ENCODE measurements around the gene GTF2H4.

The GTF2H4 gene

DNA sequence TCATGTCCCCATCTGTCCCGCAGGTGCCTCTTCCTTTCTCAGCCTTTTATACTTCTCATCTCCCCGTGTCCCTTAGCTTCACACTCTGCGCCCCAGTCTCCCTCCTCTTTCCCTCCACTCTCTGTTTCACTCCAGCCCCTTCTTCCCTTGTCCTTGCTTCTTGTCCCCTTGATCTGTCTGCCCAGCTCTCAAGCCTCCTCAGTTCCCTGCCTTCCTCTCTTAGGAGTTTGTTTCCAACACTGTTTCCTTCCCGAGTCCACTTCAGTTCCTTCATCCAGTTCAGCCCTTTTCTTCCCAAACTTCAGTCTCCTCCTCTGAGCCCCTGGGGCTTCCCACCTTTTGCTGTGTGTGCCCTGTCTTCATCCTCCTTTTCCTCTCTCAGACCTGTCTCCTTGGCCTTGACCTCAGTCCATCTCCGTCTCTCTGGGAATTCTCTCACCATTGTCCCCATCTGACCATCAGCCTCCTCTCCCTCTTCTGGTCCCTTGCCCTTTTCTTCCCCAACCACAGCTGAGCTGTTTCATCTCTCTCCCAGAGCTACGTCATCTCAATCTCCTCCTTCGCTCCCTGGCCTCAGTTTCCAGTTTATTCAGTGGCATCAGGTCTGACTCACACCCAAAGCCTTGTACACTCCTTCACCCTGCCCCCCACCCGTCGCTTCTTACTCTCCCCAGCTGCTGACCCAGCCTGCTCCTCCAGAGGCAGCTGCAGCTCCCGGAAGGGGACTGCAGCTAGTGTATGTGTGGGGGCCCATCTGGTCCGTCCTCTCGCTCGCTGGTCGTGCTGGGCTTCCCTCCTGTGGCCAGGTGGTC is 26.4 kb upstream of the GTF2H4 start:
- intact Hi-C loops (cut with DNase I): loop anchor here (10.0 kb wide), 1 partner anchor 137 kb away; the partner anchor contains the start of genes FLOT1 and IER3
- peak in 23 of 42 donors; percentile 32 to 77 (median 50) for DNase-seq

- DNase-seq: peak in 1 of 42 donors; percentile 28
- intact Hi-C loops (cut with DNase I): loop anchor here (10.0 kb wide), 1 partner anchor 137 kb away; the partner anchor contains the start of genes FLOT1 and IER3
These were observed 25.7 kb upstream of the GTF2H4 start for GRCh38 chr6:30882204-30882758.

- intact Hi-C loops (cut with DNase I): loop anchor here (10.0 kb wide), 1 partner anchor 138 kb away; the partner anchor contains the start of genes FLOT1 and IER3
- DNase-seq: no peak
These were observed 25.0 kb upstream of the GTF2H4 start for GRCh38 chr6:30882759-30883684.

DNA sequence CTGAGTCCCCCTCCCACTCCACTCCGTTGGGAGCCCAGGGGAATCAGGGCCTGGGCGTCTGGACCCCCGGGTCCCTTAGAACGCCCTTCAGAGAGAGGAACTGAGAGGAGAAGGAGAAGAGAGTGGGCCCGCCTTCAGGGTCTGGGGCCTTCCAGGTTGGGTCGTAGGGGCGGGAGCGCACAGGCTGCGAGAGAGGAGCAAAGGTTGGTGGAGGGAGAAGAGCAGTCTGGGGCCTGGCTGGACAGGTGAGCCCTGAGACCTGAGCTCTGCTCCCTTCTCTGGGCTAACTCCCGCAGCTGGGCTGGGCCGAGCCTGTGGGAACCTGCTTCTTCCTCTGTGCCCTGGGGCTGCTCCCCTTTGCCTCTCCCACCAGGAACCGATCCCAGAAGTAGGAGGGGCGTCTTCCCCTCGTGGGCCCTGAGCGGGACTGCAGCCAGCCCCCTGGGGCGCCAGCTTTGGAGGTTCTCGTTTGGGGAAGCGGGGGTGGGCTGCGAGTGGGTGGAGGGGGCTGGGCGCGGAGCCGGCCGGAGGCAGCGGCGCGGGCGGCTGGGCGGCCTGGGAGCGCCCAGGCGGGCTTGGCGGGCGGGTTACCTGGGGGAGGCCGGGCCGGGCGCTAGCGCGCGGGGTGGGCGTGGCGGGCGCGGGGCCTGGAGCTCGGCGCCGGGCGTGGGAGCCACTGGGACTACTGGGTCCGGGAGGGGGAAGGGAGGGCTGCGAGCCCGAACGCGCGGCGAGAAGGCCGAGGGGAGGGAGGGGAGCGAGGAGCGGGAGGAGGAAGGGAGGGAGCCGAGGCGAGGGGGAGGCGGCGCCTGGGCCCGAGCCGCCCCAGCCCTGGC is 24.1 kb upstream of the GTF2H4 start, which contains the start of gene DDR1:
Gene DDR1 (plus strand): TSS at position 835 of the 836 bp plus-strand sequence. CDS start 4,211 bp downstream, outside the sequence.
- DNase-seq: peak; percentile 40 to 96 (median 88)
- intact Hi-C loops (cut with DNase I): loop anchor here (2.0 to 10.0 kb wide), 2 partner anchors 29 to 139 kb away; partner anchors contain the start of genes FLOT1 and IER3

DNA sequence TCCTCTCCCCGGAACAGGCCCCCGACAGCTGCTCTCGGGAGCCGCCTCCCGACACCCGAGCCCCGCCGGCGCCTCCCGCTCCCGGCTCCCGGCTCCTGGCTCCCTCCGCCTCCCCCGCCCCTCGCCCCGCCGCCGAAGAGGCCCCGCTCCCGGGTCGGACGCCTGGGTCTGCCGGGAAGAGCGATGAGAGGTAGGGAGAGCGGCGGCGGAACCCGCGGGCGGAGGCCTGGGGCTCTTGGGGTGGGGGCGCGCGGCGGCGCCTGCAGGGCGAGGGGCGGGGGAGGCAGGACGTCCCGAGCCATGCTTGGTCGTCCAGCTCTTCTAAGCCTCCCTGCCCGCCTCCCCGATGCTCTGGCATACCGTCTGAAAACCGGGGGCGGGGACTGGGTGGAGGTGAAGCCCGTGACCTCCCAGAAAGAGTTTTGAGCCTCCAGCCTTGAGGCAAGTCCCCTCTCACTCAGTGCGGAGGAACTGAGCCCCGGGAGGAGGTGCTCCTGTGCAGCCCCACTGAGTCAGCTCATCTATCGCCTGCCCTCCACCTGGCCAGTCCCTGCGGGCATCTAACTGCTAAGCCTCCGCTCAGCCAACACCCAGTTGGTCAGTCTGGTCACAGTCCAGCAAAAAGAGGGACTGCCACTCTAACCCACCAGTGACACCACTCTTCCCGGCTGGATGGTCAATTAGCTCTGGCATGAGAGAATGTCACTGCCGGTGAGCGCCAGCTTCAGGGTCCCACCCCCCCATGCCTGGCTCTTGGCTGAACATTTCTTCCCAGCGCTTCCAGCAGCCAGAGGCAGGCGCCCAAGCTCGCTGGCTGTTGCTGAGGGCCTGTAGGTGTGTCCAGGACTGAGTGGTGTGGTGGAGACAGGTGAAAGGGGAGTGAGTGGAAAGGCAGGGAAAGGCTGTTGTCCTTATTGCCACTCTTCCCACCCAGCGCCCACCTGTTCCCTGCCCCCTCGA is 23.2 kb upstream of the GTF2H4 start:
- intact Hi-C loops (cut with DNase I): loop anchor here (2.0 to 10.0 kb wide), 2 partner anchors 28 to 140 kb away; partner anchors contain the start of genes FLOT1 and IER3

DNA sequence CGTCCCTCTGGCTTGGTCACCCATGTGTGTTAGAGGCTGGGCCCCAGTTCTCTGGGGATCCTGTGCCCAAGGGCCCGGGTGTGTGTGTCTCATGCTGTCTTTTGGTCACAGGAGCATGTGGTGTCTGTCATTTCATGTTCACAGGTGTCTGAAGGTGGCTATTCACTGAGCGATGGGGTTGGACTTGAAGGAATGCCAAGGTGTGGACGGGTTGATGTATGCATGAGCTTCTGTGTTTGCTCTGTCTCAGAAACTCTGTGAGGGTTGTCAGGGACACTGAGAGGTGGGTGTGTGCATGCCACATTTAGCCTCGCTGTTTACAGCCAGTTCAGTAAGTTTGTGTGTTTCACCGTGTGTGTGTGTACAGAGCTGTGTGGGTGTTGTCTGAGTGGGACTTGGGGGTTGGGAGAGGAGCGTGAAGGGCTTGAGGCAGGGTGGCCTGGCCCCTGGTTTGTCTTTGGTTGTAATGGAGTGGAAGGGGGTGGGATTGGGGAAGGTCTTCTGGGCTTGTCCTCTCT is 22.5 kb upstream of the GTF2H4 start:
- intact Hi-C loops (cut with DNase I): loop anchor here (2.0 to 10.0 kb wide), 2 partner anchors 27 to 141 kb away; partner anchors contain the start of genes FLOT1 and IER3
- peak in 8 of 42 donors; percentile 8 to 58 (median 30) for DNase-seq

More for the DNA sequence above, 23.2 kb upstream of the GTF2H4 start:
- peak in 38 of 42 donors; percentile 45 to 84 (median 64) for DNase-seq

- DNase-seq: peak; percentile 58 to 95 (median 78)
These were observed 21.8 kb upstream of the GTF2H4 start for GRCh38 chr6:30885999-30886896.

GRCh38 chr6:30886897-30887255 is 21.1 kb upstream of the GTF2H4 start:
- peak in 2 of 42 donors; percentile 9 to 25 for DNase-seq
- intact Hi-C loops (cut with DNase I): loop anchor here (10.0 kb wide), 1 partner anchor 142 kb away; the partner anchor contains the start of genes FLOT1 and IER3

More at GRCh38 chr6:30885999-30886896, 21.8 kb upstream of the GTF2H4 start:
- intact Hi-C loops (cut with DNase I): loop anchor here (2.0 to 10.0 kb wide), 2 partner anchors 27 to 141 kb away; partner anchors contain the start of genes FLOT1 and IER3

- intact Hi-C loops (cut with DNase I): loop anchor here (10.0 kb wide), 1 partner anchor 143 kb away; the partner anchor contains the start of genes FLOT1 and IER3
- peak in 21 of 42 donors; percentile 22 to 83 (median 54) for DNase-seq
These were observed 19.8 kb upstream of the GTF2H4 start for GRCh38 chr6:30887901-30888815.

- DNase-seq: peak in 2 of 42 donors; percentile 7 to 41
- intact Hi-C loops (cut with DNase I): loop anchor here (10.0 kb wide), 1 partner anchor 144 kb away; the partner anchor contains the start of genes FLOT1 and IER3
These were observed 19.1 kb upstream of the GTF2H4 start for GRCh38 chr6:30888816-30889495.

- peak in 1 of 42 donors; percentile 9 for DNase-seq
- intact Hi-C loops (cut with DNase I): loop anchor here (10.0 kb wide), 1 partner anchor 145 kb away; the partner anchor contains the start of genes FLOT1 and IER3
These were observed 18.5 kb upstream of the GTF2H4 start for GRCh38 chr6:30889496-30889885.

GRCh38 chr6:30889921-30890645 is 17.9 kb upstream of the GTF2H4 start:
- intact Hi-C loops (cut with DNase I): loop anchor here (10.0 kb wide), 1 partner anchor 145 kb away; the partner anchor contains the start of genes FLOT1 and IER3
- peak; percentile 72 to 95 (median 87) for DNase-seq
